Measurements from ENCODE around the gene TSHZ2.

DNA sequence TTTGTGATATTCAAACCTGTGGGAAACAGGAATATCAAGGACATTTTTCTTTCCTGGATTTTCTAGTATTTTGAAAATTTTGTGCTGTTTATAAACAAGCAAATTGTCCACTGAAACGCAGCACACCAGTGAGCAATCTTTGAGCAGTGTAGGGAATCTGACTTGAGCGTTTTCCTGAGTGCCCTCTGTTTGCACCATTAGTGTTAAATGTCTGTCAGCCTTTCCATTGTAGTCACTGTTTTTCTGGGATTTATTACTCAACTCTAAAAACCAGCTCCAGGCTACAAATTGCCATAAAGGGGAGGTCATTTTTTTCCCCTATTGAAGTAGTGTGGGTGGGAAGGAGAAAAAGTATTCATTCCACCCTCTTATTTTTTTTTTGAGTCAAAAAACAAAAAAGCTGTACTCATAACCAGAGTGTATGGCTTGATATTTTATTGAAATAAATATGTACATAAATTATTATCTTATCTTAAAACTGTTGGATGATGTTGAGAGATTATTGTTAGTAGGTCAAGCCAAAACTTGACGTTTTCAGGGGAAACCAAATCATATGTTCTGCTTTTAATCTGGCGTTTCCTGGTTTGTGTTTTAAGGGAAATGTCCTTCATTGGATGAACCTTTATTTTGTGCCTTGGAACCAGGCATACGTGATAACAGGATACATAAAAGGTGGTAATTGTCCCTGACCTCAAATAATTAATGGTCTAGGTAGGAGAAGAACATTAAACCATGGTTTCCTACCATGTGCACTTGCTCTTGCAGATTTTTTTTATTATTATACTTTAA is 51.8 kb downstream of the TSHZ2 start:
- TF ChIP-seq, protein P1, sequence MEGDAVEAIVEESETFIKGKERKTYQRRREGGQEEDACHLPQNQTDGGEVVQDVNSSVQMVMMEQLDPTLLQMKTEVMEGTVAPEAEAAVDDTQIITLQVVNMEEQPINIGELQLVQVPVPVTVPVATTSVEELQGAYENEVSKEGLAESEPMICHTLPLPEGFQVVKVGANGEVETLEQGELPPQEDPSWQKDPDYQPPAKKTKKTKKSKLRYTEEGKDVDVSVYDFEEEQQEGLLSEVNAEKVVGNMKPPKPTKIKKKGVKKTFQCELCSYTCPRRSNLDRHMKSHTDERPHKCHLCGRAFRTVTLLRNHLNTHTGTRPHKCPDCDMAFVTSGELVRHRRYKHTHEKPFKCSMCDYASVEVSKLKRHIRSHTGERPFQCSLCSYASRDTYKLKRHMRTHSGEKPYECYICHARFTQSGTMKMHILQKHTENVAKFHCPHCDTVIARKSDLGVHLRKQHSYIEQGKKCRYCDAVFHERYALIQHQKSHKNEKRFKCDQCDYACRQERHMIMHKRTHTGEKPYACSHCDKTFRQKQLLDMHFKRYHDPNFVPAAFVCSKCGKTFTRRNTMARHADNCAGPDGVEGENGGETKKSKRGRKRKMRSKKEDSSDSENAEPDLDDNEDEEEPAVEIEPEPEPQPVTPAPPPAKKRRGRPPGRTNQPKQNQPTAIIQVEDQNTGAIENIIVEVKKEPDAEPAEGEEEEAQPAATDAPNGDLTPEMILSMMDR (conservative IDR thresholded peaks at IDR 0.05): no peak
- TF ChIP-seq ZFX (IDR thresholded peaks at IDR 0.05): no peak

Measured in C4-2B (cell line).